Bronchial epithelial cell (primary cell): ENCODE results near the gene CCDC148. TPM values are rescaled to one million over a fixed set of nuclear protein-coding genes. Genes with fewer than 3 reads are reported as not detected.

Source experiments
- DNase-seq: peaks from one replicate; pipeline ENCODE4 v3.0.0-alpha.2; 2010; ENCODE audit warnings: low read depth
- FAIRE-seq: peaks from 2 replicates; lab custom pipeline; 2011; peaks lifted over from hg19 to GRCh38; lab: Jason Lieb, UNC
- H3K27me3 ChIP-seq: 2 replicates; pipeline ENCODE4 v1.5.1; 2011; ENCODE audit warnings: low read length; ENCODE audit not compliant: control insufficient read depth, insufficient read depth
- H3K36me3 ChIP-seq: 2 replicates; pipeline ENCODE4 v1.5.1; 2011; ENCODE audit warnings: low read length; ENCODE audit not compliant: control insufficient read depth, insufficient read depth
- H3K4me3 ChIP-seq: 2 replicates; pipeline ENCODE4 v1.5.1; 2011; ENCODE audit warnings: mild to moderate bottlenecking, low read depth, low read length, control low read depth
- CTCF ChIP-seq: IDR thresholded peaks from 2 replicates; pipeline ENCODE4 v1.5.1; 2011; ENCODE audit warnings: mild to moderate bottlenecking, moderate library complexity, low read length, control low read depth, inconsistent platforms; ENCODE audit not compliant: insufficient read depth, severe bottlenecking
- total RNA-seq: library from RNA; depleted of rRNA; stranded (reverse); fragments of >200 nt; gene quantifications from 2 replicates; pipeline ENCODE4 v1.2.1, GENCODE V29; 2014

Gene CCDC148
- total RNA-seq = 0.13 and 0.26 TPM in 2 replicates

- no peaks in the 10 kb centered on the region for H3K36me3 ChIP-seq
- TF ChIP-seq CTCF = peak; percentile 25
- H3K4me3 ChIP-seq = peak within 1 kb of the TSS; percentile 95
- DNase-seq (peak; percentile 84), FAIRE-seq (no peak)
- H3K27me3 ChIP-seq = no peaks in the 10 kb centered on the region
Observed at GRCh38 chr2:158456309-158457066, at the start of gene CCDC148, which contains the start of gene PKP4. Gene CCDC148, minus strand, starts transcription at chr2:158456753. Its CDS starts 314 bp downstream, at chr2:158456439. Gene PKP4, plus strand, starts transcription at chr2:158456952. Its CDS starts 76,233 bp downstream, at chr2:158533185.

GRCh38 chr2:158505448-158505934 is 48.9 kb upstream of the CCDC148 start:
- no peak overlapping the region for H3K4me3 ChIP-seq
- DNase-seq (peak; percentile 78), FAIRE-seq (no peak)
- TF ChIP-seq CTCF = no peak
- H3K36me3 ChIP-seq = no peaks in the 10 kb centered on the region
- no peaks in the 10 kb centered on the region for H3K27me3 ChIP-seq

GRCh38 chr2:158504088-158504487 is 47.5 kb upstream of the CCDC148 start:
- DNase-seq (no peak), FAIRE-seq (no peak)
- H3K4me3 ChIP-seq = no peak overlapping the region
- no peak for TF ChIP-seq CTCF
- H3K36me3 ChIP-seq = no peaks in the 10 kb centered on the region
- no peaks in the 10 kb centered on the region for H3K27me3 ChIP-seq

- DNase-seq (peak; percentile 21), FAIRE-seq (no peak)
- Histone ChIP-seq H3K4me3 (no peak overlapping the region), H3K36me3 (no peaks in the 10 kb centered on the region), H3K27me3 (no peaks in the 10 kb centered on the region)
- no peak for TF ChIP-seq CTCF
Observed at GRCh38 chr2:158502974-158503373, 46.4 kb upstream of the CCDC148 start.

GRCh38 chr2:158501301-158501700 is 44.7 kb upstream of the CCDC148 start:
- H3K36me3 ChIP-seq = no peaks in the 10 kb centered on the region
- H3K27me3 ChIP-seq = no peaks in the 10 kb centered on the region
- no peak for TF ChIP-seq CTCF
- no peak for FAIRE-seq
- H3K4me3 ChIP-seq = no peak overlapping the region
- DNase-seq = no peak
